A549 (cell line): ENCODE measurements around the gene MUCL3.

ENCODE experiments used
- BHLHE40 ChIP-seq: IDR thresholded peaks from 2 replicates; pipeline ENCODE4 v1.6.1; 2012; ENCODE audit warnings: low read depth, low read length, inconsistent platforms
- EP300 ChIP-seq, 2 experiments: fragments of >200 bp; sonication (Bioruptor Twin); formaldehyde crosslinking; IDR thresholded peaks; 2 replicates in 1 of 2; 3 replicates in 1 of 2; pipeline ENCODE4 v1.6.1; 2016 to 2017
- HDAC2 ChIP-seq: fragments of 200-600 bp; sonication (generic); IDR thresholded peaks from 2 replicates; pipeline ENCODE4 v1.6.1; 2016
- HOXB13 ChIP-seq: fragments of 250-450 bp; sonication (Bioruptor Pico); IDR thresholded peaks from 2 replicates; pipeline ENCODE4 v1.5.0; 2020; ENCODE audit warnings: low read depth, mild to moderate bottlenecking, moderate library complexity
- JUNB ChIP-seq: fragments of >200 bp; sonication (Bioruptor Twin); formaldehyde crosslinking; IDR thresholded peaks from 2 replicates; pipeline ENCODE4 v1.6.1; 2016
- KDM5A ChIP-seq: fragments of 200-600 bp; sonication (generic); IDR thresholded peaks from 2 replicates; pipeline ENCODE4 v1.6.1; 2016; ENCODE audit warnings: antibody characterized with exemption, mild to moderate bottlenecking
- RAD21 ChIP-seq, 2 experiments: fragments of >200 bp in 1 of 2; sonication (Bioruptor Twin) in 1 of 2; formaldehyde crosslinking in 1 of 2; IDR thresholded peaks in 1 of 2; conservative IDR thresholded peaks in 1 of 2; 2 replicates in 1 of 2; 3 replicates in 1 of 2; pipeline ENCODE4 v1.6.1; 2012 to 2018; ENCODE audit warnings: inconsistent platforms in 1 of 2
- ZNF302 ChIP-seq: fragments of 250-450 bp; sonication (Bioruptor Pico); IDR thresholded peaks from 2 replicates; pipeline ENCODE4 v1.9.0; 2021; ENCODE audit warnings: inconsistent platforms, mild to moderate bottlenecking, moderate library complexity
- TF ChIP-seq, protein P1 (sequence below): fragments of 200-600 bp; sonication (generic); IDR thresholded peaks from 2 replicates; pipeline ENCODE4 v1.6.1; 2016; ENCODE audit warnings: antibody characterized with exemption, mild to moderate bottlenecking, moderate library complexity
- TF ChIP-seq, protein P2 (sequence below): fragments of >200 bp; sonication (Bioruptor Twin); formaldehyde crosslinking; IDR thresholded peaks from 3 replicates; pipeline ENCODE4 v1.5.1; 2016
- TF ChIP-seq, protein P3 (sequence below): fragments of 450-650 bp; IDR thresholded peaks from 2 replicates; pipeline ENCODE4 v1.6.1; 2014; ENCODE audit warnings: antibody characterized with exemption
- TF ChIP-seq, protein P4 (sequence below): IDR thresholded peaks from 2 replicates; pipeline ENCODE4 v1.6.1; 2012
- TF ChIP-seq, protein P5 (sequence below): fragments of >200 bp; sonication (Bioruptor Twin); formaldehyde crosslinking; IDR thresholded peaks from 3 replicates; pipeline ENCODE4 v1.6.1; 2016

DNA sequence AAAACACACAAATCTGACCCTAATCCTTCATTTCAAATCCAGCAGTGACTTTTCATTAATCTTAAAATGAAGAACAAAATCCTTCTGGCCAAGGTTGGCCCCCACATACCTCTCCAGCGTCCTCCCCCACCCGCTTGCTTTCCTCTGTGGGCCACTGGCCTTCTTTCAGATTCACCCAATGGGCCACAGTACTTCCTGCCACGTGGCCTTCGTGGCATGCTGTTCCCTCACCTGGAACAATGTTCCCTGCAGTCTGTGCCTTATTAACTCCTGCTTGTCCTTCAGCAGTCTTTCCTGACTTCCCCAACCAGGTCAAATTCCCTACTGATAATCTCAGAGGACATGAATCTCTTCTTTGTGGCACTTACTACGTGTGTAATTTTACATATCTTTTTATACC lies 38.1 kb upstream of the MUCL3 start:
- no peak for TF ChIP-seq HDAC2
- TF ChIP-seq, protein P1, sequence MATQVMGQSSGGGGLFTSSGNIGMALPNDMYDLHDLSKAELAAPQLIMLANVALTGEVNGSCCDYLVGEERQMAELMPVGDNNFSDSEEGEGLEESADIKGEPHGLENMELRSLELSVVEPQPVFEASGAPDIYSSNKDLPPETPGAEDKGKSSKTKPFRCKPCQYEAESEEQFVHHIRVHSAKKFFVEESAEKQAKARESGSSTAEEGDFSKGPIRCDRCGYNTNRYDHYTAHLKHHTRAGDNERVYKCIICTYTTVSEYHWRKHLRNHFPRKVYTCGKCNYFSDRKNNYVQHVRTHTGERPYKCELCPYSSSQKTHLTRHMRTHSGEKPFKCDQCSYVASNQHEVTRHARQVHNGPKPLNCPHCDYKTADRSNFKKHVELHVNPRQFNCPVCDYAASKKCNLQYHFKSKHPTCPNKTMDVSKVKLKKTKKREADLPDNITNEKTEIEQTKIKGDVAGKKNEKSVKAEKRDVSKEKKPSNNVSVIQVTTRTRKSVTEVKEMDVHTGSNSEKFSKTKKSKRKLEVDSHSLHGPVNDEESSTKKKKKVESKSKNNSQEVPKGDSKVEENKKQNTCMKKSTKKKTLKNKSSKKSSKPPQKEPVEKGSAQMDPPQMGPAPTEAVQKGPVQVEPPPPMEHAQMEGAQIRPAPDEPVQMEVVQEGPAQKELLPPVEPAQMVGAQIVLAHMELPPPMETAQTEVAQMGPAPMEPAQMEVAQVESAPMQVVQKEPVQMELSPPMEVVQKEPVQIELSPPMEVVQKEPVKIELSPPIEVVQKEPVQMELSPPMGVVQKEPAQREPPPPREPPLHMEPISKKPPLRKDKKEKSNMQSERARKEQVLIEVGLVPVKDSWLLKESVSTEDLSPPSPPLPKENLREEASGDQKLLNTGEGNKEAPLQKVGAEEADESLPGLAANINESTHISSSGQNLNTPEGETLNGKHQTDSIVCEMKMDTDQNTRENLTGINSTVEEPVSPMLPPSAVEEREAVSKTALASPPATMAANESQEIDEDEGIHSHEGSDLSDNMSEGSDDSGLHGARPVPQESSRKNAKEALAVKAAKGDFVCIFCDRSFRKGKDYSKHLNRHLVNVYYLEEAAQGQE = no peak
- TF ChIP-seq, protein P2, sequence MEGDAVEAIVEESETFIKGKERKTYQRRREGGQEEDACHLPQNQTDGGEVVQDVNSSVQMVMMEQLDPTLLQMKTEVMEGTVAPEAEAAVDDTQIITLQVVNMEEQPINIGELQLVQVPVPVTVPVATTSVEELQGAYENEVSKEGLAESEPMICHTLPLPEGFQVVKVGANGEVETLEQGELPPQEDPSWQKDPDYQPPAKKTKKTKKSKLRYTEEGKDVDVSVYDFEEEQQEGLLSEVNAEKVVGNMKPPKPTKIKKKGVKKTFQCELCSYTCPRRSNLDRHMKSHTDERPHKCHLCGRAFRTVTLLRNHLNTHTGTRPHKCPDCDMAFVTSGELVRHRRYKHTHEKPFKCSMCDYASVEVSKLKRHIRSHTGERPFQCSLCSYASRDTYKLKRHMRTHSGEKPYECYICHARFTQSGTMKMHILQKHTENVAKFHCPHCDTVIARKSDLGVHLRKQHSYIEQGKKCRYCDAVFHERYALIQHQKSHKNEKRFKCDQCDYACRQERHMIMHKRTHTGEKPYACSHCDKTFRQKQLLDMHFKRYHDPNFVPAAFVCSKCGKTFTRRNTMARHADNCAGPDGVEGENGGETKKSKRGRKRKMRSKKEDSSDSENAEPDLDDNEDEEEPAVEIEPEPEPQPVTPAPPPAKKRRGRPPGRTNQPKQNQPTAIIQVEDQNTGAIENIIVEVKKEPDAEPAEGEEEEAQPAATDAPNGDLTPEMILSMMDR = no peak
- TF ChIP-seq, protein P3, sequence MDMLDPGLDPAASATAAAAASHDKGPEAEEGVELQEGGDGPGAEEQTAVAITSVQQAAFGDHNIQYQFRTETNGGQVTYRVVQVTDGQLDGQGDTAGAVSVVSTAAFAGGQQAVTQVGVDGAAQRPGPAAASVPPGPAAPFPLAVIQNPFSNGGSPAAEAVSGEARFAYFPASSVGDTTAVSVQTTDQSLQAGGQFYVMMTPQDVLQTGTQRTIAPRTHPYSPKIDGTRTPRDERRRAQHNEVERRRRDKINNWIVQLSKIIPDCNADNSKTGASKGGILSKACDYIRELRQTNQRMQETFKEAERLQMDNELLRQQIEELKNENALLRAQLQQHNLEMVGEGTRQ = no peak
- TF ChIP-seq BHLHE40 = no peak
- TF ChIP-seq, protein P4, sequence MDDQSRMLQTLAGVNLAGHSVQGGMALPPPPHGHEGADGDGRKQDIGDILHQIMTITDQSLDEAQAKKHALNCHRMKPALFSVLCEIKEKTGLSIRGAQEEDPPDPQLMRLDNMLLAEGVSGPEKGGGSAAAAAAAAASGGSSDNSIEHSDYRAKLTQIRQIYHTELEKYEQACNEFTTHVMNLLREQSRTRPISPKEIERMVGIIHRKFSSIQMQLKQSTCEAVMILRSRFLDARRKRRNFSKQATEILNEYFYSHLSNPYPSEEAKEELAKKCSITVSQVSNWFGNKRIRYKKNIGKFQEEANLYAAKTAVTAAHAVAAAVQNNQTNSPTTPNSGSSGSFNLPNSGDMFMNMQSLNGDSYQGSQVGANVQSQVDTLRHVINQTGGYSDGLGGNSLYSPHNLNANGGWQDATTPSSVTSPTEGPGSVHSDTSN = no peak
- no peak for TF ChIP-seq JUNB
- no peak for TF ChIP-seq EP300 (IDR thresholded peaks at IDR 0.05)
- TF ChIP-seq ZNF302 (CRISPR knock-in tag) = no peak
- TF ChIP-seq, protein P5, sequence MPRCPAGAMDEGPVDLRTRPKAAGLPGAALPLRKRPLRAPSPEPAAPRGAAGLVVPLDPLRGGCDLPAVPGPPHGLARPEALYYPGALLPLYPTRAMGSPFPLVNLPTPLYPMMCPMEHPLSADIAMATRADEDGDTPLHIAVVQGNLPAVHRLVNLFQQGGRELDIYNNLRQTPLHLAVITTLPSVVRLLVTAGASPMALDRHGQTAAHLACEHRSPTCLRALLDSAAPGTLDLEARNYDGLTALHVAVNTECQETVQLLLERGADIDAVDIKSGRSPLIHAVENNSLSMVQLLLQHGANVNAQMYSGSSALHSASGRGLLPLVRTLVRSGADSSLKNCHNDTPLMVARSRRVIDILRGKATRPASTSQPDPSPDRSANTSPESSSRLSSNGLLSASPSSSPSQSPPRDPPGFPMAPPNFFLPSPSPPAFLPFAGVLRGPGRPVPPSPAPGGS = no peak
- no peak for TF ChIP-seq KDM5A
- TF ChIP-seq RAD21 (conservative IDR thresholded peaks at IDR 0.05 in 1 of 2, IDR thresholded peaks at IDR 0.05 in 1 of 2) = no peak
- no peak for TF ChIP-seq HOXB13 (CRISPR knock-in tag)
